Smooth muscle cell (in vitro differentiated cells): ENCODE data around the gene EPSTI1. TPM values are rescaled to one million over a fixed set of nuclear protein-coding genes. Genes with fewer than 3 reads are reported as not detected.

ENCODE experiments used
- DNase-seq: peaks from one replicate; lab custom pipeline; 2025; ENCODE audit not compliant: unreplicated experiment; lab: John Stamatoyannopoulos, UW
- H2AFZ ChIP-seq: fragments of 200-600 bp; sonication (generic); 2 replicates; pipeline ENCODE4 v1.6.0; 2016; ENCODE audit warnings: antibody characterized with exemption, low read depth, mild to moderate bottlenecking
- H3F3A ChIP-seq: fragments of 200-600 bp; sonication (generic); 2 replicates; pipeline ENCODE4 v1.6.0; 2017; ENCODE audit warnings: antibody characterized with exemption, low read depth
- H3K27ac ChIP-seq: fragments of 200-600 bp; sonication (generic); 2 replicates; pipeline ENCODE4 v1.5.1; 2016; ENCODE audit warnings: low read depth, mild to moderate bottlenecking
- H3K27me3 ChIP-seq: fragments of 200-600 bp; sonication (generic); 2 replicates; pipeline ENCODE4 v1.6.1; 2016; ENCODE audit warnings: low read depth, mild to moderate bottlenecking
- H3K36me3 ChIP-seq: fragments of 200-600 bp; sonication (generic); 2 replicates; pipeline ENCODE4 v1.5.1; 2016; ENCODE audit warnings: low read depth
- H3K4me1 ChIP-seq: fragments of 200-600 bp; sonication (generic); 2 replicates; pipeline ENCODE4 v1.5.1; 2016; ENCODE audit warnings: low read depth
- H3K4me2 ChIP-seq: fragments of 200-600 bp; sonication (generic); 2 replicates; pipeline ENCODE4 v1.6.0; 2016; ENCODE audit warnings: mild to moderate bottlenecking
- H3K4me3 ChIP-seq: fragments of 200-600 bp; sonication (generic); 2 replicates; pipeline ENCODE4 v1.5.1; 2016; ENCODE audit warnings: mild to moderate bottlenecking
- H3K79me2 ChIP-seq: fragments of 200-600 bp; sonication (generic); 2 replicates; pipeline ENCODE4 v1.6.0; 2016; ENCODE audit warnings: low read depth, mild to moderate bottlenecking
- H3K9ac ChIP-seq: fragments of 200-600 bp; sonication (generic); 2 replicates; pipeline ENCODE4 v1.6.0; 2016; ENCODE audit warnings: low read depth
- H3K9me3 ChIP-seq: fragments of 200-600 bp; sonication (generic); replicated peaks from 2 replicates; pipeline ENCODE4 v1.5.1; 2016; ENCODE audit warnings: low read depth
- H4K20me1 ChIP-seq: fragments of 200-600 bp; sonication (generic); 2 replicates; pipeline ENCODE4 v1.6.0; 2016; ENCODE audit warnings: low read depth
- WGBS: methylation state at CpG from one replicate; pipeline ENCODE4 v1.1.7; 2016; ENCODE audit warnings: low lambda C conversion rate; 5-methylcytosine and 5-hydroxymethylcytosine counted together
- polyA plus RNA-seq: library from polyadenylated mRNA; unstranded; fragments of >200 nt; fragmentation: Nextera tagmentation; extraction: Ambion mirVana; gene quantifications from 2 replicates; pipeline ENCODE4 v1.2.1, GENCODE V29; 2016
- total RNA-seq: library from RNA; depleted of rRNA; stranded (reverse); fragments of >200 nt; gene quantifications from 2 replicates; pipeline ENCODE4 v1.2.3, GENCODE V29; 2014
- TF ChIP-seq, protein P1 (sequence below): fragments of 200-600 bp; sonication (generic); IDR thresholded peaks from 2 replicates; pipeline ENCODE4 v1.5.1; 2017; ENCODE audit warnings: borderline replicate concordance, mild to moderate bottlenecking, antibody characterized with exemption; ENCODE audit not compliant: insufficient read depth, poor library complexity, severe bottlenecking

The EPSTI1 gene
- total and polyA plus RNA-seq, 2 experiments from 2014 or later: 2.4 to 3.3 TPM

DNA sequence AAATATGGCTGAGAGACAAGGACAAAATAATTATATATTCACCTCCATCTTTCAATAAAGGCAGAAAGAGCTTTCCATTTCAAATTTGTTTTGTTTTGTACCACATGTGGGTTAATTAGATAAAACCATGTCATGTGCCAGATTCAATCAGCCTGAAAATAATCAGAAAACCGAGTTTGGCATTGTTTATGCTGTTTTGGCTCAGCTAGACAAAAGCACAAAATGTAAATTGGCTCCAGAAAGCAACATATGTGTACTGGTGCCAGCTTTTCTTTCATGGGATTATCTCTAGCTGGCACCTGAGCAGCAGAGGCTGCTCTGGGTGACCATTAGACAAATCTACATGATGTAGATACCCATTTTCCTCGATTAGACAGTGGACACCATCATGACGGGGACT is 22.1 kb upstream of the EPSTI1 start:
- H3K4me3 ChIP-seq: no peak overlapping the region
- H3K9me3 ChIP-seq: no peaks in the 10 kb centered on the region
- no peaks in the 10 kb centered on the region for H3F3A ChIP-seq
- 93% methylated on average over 3 of the region's 3 CpGs for WGBS
- no peaks in the 10 kb centered on the region for H3K4me1 ChIP-seq
- TF ChIP-seq, protein P1, sequence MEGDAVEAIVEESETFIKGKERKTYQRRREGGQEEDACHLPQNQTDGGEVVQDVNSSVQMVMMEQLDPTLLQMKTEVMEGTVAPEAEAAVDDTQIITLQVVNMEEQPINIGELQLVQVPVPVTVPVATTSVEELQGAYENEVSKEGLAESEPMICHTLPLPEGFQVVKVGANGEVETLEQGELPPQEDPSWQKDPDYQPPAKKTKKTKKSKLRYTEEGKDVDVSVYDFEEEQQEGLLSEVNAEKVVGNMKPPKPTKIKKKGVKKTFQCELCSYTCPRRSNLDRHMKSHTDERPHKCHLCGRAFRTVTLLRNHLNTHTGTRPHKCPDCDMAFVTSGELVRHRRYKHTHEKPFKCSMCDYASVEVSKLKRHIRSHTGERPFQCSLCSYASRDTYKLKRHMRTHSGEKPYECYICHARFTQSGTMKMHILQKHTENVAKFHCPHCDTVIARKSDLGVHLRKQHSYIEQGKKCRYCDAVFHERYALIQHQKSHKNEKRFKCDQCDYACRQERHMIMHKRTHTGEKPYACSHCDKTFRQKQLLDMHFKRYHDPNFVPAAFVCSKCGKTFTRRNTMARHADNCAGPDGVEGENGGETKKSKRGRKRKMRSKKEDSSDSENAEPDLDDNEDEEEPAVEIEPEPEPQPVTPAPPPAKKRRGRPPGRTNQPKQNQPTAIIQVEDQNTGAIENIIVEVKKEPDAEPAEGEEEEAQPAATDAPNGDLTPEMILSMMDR: no peak
- no peaks in the 10 kb centered on the region for H3K27me3 ChIP-seq
- no peak for DNase-seq
- H3K4me2 ChIP-seq: no peak overlapping the region
- no peaks in the 10 kb centered on the region for H4K20me1 ChIP-seq
- H3K36me3 ChIP-seq: no peaks in the 10 kb centered on the region
- no peak overlapping the region for H2AFZ ChIP-seq
- H3K9ac ChIP-seq: no peak overlapping the region
- H3K79me2 ChIP-seq: no peaks in the 10 kb centered on the region
- H3K27ac ChIP-seq: no peak overlapping the region

DNA sequence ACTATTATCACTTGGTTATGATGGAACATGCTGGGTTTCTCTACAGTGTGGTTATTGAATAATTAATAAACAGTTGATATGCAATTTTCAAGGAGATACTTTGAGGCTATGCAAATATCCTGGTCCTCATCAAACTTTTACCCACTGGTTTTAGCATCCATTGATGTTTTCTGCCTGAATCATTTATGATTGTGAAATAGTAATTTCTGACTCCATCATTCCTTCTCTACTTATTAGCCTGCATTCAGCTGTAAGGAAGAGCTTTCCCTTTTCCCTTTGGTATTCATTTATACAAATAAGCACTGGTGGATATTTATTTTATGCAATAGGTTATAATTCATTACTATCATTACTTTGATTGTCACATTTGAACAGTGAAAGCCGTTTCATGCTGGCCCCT is 17.5 kb upstream of the EPSTI1 start:
- H3K4me1 ChIP-seq: peaks cover 9% of the 10 kb centered on the region
- no peak overlapping the region for H3K4me3 ChIP-seq
- H3K27ac ChIP-seq: no peak overlapping the region
- no peaks in the 10 kb centered on the region for H3K36me3 ChIP-seq
- no peaks in the 10 kb centered on the region for H3K27me3 ChIP-seq
- no peaks in the 10 kb centered on the region for H3K79me2 ChIP-seq
- no peak overlapping the region for H3K9ac ChIP-seq
- no peak overlapping the region for H2AFZ ChIP-seq
- H3F3A ChIP-seq: no peaks in the 10 kb centered on the region
- no peaks in the 10 kb centered on the region for H3K9me3 ChIP-seq
- DNase-seq: no peak
- 96% methylated on average over 1 of the region's 1 CpG for WGBS
- TF ChIP-seq, protein P1: no peak
- no peak overlapping the region for H3K4me2 ChIP-seq
- no peaks in the 10 kb centered on the region for H4K20me1 ChIP-seq

DNA sequence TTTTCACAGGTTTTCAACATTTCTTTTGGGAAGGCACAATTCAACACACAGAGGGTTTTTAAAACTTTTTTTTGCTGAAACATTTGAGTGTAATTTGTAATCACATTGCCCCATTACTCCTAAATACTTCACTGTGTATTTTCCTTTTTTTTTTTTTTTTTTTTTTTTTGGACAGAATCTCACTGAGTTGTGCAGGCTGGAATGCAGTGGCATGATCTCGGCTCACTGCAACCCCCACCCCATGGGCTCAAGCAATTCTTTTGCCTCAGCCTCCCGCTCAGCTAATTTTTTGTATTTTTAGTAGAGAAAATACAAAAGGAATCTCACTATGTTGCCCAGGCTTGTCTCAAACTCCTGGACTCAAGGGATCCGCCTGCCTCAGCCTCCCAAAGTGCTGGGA is 16.6 kb upstream of the EPSTI1 start:
- Histone ChIP-seq H3K9me3 (no peaks in the 10 kb centered on the region), H3K4me2 (no peak overlapping the region), H3K27ac (no peak overlapping the region), H3F3A (no peaks in the 10 kb centered on the region), H3K79me2 (no peaks in the 10 kb centered on the region), H3K27me3 (no peaks in the 10 kb centered on the region), H3K36me3 (no peaks in the 10 kb centered on the region), H3K4me1 (peaks cover 9% of the 10 kb centered on the region), H2AFZ (no peak overlapping the region), H3K9ac (no peak overlapping the region), H4K20me1 (no peaks in the 10 kb centered on the region), H3K4me3 (no peak overlapping the region)
- TF ChIP-seq, protein P1: no peak
- no peak for DNase-seq
- WGBS: 89% methylated on average over 3 of the region's 3 CpGs

DNA sequence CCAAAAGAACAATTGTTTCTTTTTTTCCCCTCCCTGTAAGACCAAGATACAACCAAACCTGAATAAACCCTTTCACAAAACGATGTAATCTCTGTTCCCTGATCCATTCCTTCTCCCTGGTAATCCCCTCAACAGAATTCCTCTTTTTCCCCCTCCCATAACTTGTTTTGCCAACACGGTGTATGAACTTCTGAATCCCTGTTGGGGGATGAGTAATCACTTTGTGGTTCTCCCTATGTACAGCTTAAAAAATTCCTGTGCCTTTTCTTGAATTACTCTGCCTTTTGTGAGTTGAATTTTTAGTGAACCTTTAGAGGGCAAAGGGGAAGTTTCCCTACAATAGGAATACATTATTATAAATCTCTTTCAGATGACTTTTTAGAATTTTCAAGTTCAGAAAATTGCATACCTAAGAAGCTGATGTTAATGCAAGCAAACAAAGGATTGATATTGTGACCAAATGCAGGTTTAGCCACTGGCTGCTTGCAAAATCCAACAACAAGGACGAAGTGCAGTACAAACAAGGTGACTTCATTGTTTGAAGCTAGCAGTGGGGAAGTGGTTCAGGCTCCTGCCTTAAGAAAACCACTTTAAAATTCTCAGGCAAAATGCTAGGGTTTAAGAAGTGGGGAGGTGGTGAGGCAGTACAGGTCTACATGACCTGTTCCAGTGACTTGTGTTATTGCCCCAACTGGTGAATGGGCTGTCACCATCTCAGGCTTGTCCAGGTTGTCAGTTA is 15.0 kb upstream of the EPSTI1 start:
- WGBS: 20% methylated on average over 3 of the region's 3 CpGs
- H3K4me1 ChIP-seq: peaks cover 9% of the 10 kb centered on the region
- no peaks in the 10 kb centered on the region for H4K20me1 ChIP-seq
- peak overlapping the region; percentile 38 for H3K4me2 ChIP-seq
- no peaks in the 10 kb centered on the region for H3K79me2 ChIP-seq
- peak overlapping the region; percentile 54 for H3K27ac ChIP-seq
- H3K9me3 ChIP-seq: no peaks in the 10 kb centered on the region
- H3K4me3 ChIP-seq: no peak overlapping the region
- H3K9ac ChIP-seq: no peak overlapping the region
- H3F3A ChIP-seq: no peaks in the 10 kb centered on the region
- H3K27me3 ChIP-seq: no peaks in the 10 kb centered on the region
- TF ChIP-seq, protein P1: no peak
- no peak for DNase-seq
- peak overlapping the region; percentile 86 for H2AFZ ChIP-seq
- H3K36me3 ChIP-seq: no peaks in the 10 kb centered on the region
